HepG2 (cell line): ENCODE data around the gene HLF. TPM values are rescaled to one million over a fixed set of nuclear protein-coding genes. Genes with fewer than 3 reads are reported as not detected.

Experiments used
- ATF7 ChIP-seq, 2 experiments: fragments of 450-650 bp in 1 of 2; sonication (generic) in 1 of 2; formaldehyde crosslinking in 1 of 2; IDR thresholded peaks; 2 replicates each; pipeline versions ENCODE4 v1.4.0 to v1.6.1; 2016 to 2020; ENCODE audit warnings: antibody characterized with exemption in 1 of 2, mild to moderate bottlenecking in 1 of 2, missing genetic modification reagents in 1 of 2
- CTCF ChIP-seq: sonication (generic); formaldehyde crosslinking; IDR thresholded peaks from 2 replicates; pipeline ENCODE4 v1.5.0; 2020; ENCODE audit warnings: mild to moderate bottlenecking, missing genetic modification reagents, moderate library complexity
- E2F2 ChIP-seq: sonication (generic); formaldehyde crosslinking; IDR thresholded peaks from 2 replicates; pipeline ENCODE4 v1.4.0; 2020; ENCODE audit warnings: missing genetic modification reagents, borderline replicate concordance
- EP300 ChIP-seq, 3 experiments: sonication (generic) in 1 of 3; formaldehyde crosslinking in 1 of 3; IDR thresholded peaks; 2 replicates each; pipeline versions ENCODE4 v1.5.1 to v1.6.1; 2011 to 2020; ENCODE audit warnings: low read depth in 2 of 3, low read length in 2 of 3, borderline replicate concordance in 1 of 3, improper control_type of control experiment in 1 of 3, mild to moderate bottlenecking in 1 of 3, missing genetic modification reagents in 1 of 3, moderate library complexity in 1 of 3
- FOXO4 ChIP-seq: sonication (generic); formaldehyde crosslinking; conservative IDR thresholded peaks from 2 replicates; pipeline ENCODE4 v1.8.1; 2023; ENCODE audit warnings: missing genetic modification reagents
- GATAD2A ChIP-seq: IDR thresholded peaks from 2 replicates; pipeline ENCODE4 v1.6.1; 2016
- GMEB2 ChIP-seq: IDR thresholded peaks from 2 replicates; pipeline ENCODE4 v1.6.1; 2016; ENCODE audit warnings: missing biosample characterization, missing genetic modification reagents, low read depth
- JUN ChIP-seq: sonication (generic); formaldehyde crosslinking; IDR thresholded peaks from 2 replicates; pipeline ENCODE4 v1.4.0; 2020; ENCODE audit warnings: mild to moderate bottlenecking, missing genetic modification reagents
- JUND ChIP-seq: sonication (generic); formaldehyde crosslinking; IDR thresholded peaks from 2 replicates; pipeline ENCODE4 v1.8.0; 2022; ENCODE audit warnings: mild to moderate bottlenecking, missing genetic modification reagents
- KMT2B ChIP-seq: IDR thresholded peaks from 2 replicates; pipeline ENCODE4 v1.6.1; 2016; ENCODE audit warnings: missing genetic modification reagents, missing compliant biosample characterization
- MATR3 ChIP-seq: sonication (generic); formaldehyde crosslinking; IDR thresholded peaks from 2 replicates; pipeline ENCODE4 v1.4.0; 2020; ENCODE audit warnings: missing genetic modification reagents
- PAF1 ChIP-seq: IDR thresholded peaks from 2 replicates; pipeline ENCODE4 v1.6.1; 2016; ENCODE audit warnings: missing genetic modification reagents, missing compliant biosample characterization
- RNF219 ChIP-seq: sonication (generic); formaldehyde crosslinking; IDR thresholded peaks from 2 replicates; pipeline ENCODE4 v1.5.0; 2020; ENCODE audit warnings: mild to moderate bottlenecking, missing genetic modification reagents
- ZBTB43 ChIP-seq: sonication (generic); formaldehyde crosslinking; conservative IDR thresholded peaks from 2 replicates; pipeline ENCODE4 v1.4.0; 2020; ENCODE audit warnings: missing genetic modification reagents
- ZNF235 ChIP-seq: sonication (generic); formaldehyde crosslinking; IDR thresholded peaks from 2 replicates; pipeline ENCODE4 v1.8.1; 2023; ENCODE audit warnings: mild to moderate bottlenecking, missing genetic modification reagents, borderline replicate concordance
- ZNF451 ChIP-seq: sonication (generic); formaldehyde crosslinking; IDR thresholded peaks from 2 replicates; pipeline ENCODE4 v1.5.0; 2020; ENCODE audit warnings: mild to moderate bottlenecking, missing genetic modification reagents
- ZNF652 ChIP-seq: IDR thresholded peaks from 2 replicates; pipeline ENCODE4 v1.6.1; 2016; ENCODE audit warnings: low read depth, borderline replicate concordance
- polyA plus RNA-seq, 8 experiments: library from polyadenylated mRNA; depleted of rRNA in 3 of 8; stranded (reverse) in 7 of 8; unstranded in 1 of 8; fragments of >200 nt; fragmentation: Illumina TruSeq in 4 of 8; extraction: Trizol in 4 of 8; gene quantifications; 2 replicates each; pipeline versions ENCODE4 v1.2.1 to v1.2.3, GENCODE V29; 2011 to 2016; ENCODE audit warnings: low read depth in 4 of 8, missing spikeins in 1 of 8, mixed read lengths in 1 of 8; ENCODE audit not compliant: insufficient read depth in 1 of 8
- total RNA-seq, 5 experiments: library from RNA; depleted of rRNA; stranded (reverse); fragments of >200 nt; fragmentation: Illumina TruSeq; extraction: Trizol; gene quantifications; 2 replicates each; pipeline ENCODE4 v1.2.3, GENCODE V29; 2016; ENCODE audit warnings: low read depth in 1 of 5

The HLF gene
- total and polyA plus RNA-seq, 2 of the 13 experiments (the other 11 are each of a cell fraction or from before 2014, with no cell fraction given) = 202 to 346 TPM

- TF ChIP-seq GMEB2 (CRISPR knock-in tag) (0 out of 2 replicates have a peak, but pooled peaks have one; percentile 10), CTCF (CRISPR knock-in tag) (no peak; the same call in 1 of the 2 replicates), PAF1 (CRISPR knock-in tag) (no peak; the same call in 1 of the 2 replicates), ZBTB43 (CRISPR knock-in tag) (peak; percentile 90), ZNF235 (no peak), ZNF652 (CRISPR knock-in tag) (peak; percentile 50; the same call in 1 of the 2 replicates), RNF219 (CRISPR knock-in tag) (peak; percentile 97), MATR3 (CRISPR knock-in tag) (no peak), JUND (CRISPR knock-in tag) (peak; percentile 99), ATF7 (IDR thresholded peaks at IDR 0.05) (peak; percentile 96), ATF7 (CRISPR knock-in tag; IDR thresholded peaks at IDR 0.05) (peak; percentile 98), E2F2 (CRISPR knock-in tag) (no peak), JUN (peak; percentile 100), ZNF451 (CRISPR knock-in tag) (peak; percentile 78; the same call in 1 of the 2 replicates), FOXO4 (CRISPR knock-in tag) (0 out of 2 replicates have a peak, but pooled peaks have one; percentile 62), KMT2B (CRISPR knock-in tag) (peak; percentile 63; the same call in 1 of the 2 replicates), EP300 (IDR thresholded peaks at IDR 0.05; ENCODE audit: low read depth in 2 of 2, low read length in 2 of 2) (peak; percentile 91 to 100), EP300 (CRISPR knock-in tag; IDR thresholded peaks at IDR 0.05; ENCODE audit: borderline replicate concordance) (peak; percentile 100), GATAD2A (CRISPR knock-in tag) (peak; percentile 99)
Observed at GRCh38 chr17:55286681-55287589, 22.2 kb downstream of the HLF start (continued).
